Measurements from ENCODE around the gene SLC26A6. TPM values are rescaled to one million over a fixed set of nuclear protein-coding genes. Genes with fewer than 3 reads are reported as not detected.

Gene SLC26A6
- polyA plus RNA-seq, 1 donor (not counting 4 experiments of a cell fraction or from before 2014, with no cell fraction given) = 24.9 TPM

DNA sequence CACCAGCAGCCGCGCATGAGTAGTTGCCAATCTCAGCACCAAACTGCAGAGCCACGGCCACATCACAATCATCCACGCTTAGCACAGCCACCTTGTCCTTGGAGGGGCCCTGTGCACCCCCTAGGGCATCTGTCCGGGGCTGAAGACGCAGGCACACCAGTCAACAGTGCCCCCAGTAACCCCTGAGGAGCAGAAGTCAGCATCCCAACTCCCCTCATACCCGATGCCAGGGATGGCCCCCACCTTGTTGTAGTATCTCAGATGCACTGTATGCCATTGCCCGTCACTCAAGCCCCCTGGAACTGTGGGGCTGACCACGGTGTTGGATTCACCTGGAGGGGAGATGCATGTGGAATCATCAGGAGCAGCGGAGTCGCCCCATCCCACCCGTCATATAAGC is 19.8 kb upstream of the SLC26A6 start:
- Histone ChIP-seq H3K4me1 (ENCODE audit: control insufficient read depth, extremely low read depth, insufficient read depth, low read length) (peaks cover 4% of the 10 kb centered on the region), H3K27ac (ENCODE audit: control insufficient read depth, insufficient read depth, low read length) (no peak overlapping the region), H3K9ac (ENCODE audit: control insufficient read depth, extremely low read depth, insufficient read depth, low read length) (no peak overlapping the region), H3K36me3 (ENCODE audit: control insufficient read depth in 2 of 2, extremely low read depth in 1 of 2, insufficient read depth in 2 of 2, low read length in 2 of 2) (no peaks in the 10 kb centered on the region), H3K4me2 (ENCODE audit: control insufficient read depth, extremely low read depth, insufficient read depth, low read depth, low read length) (no peak overlapping the region), H3K4me3 (ENCODE audit: control insufficient read depth in 2 of 3, extremely low read depth in 1 of 3, insufficient read depth in 2 of 3, low read depth in 1 of 3, low read length in 3 of 3) (no peak overlapping the region), H2AFZ (ENCODE audit: control insufficient read depth, low read length) (no peak overlapping the region), H4K20me1 (ENCODE audit: control insufficient read depth, extremely low read depth, insufficient read depth, low read length) (no peaks in the 10 kb centered on the region), H3K9me3 (ENCODE audit: control insufficient read depth, low read depth, low read length) (no peaks in the 10 kb centered on the region), H3K27me3 (ENCODE audit: control insufficient read depth, extremely low read depth, insufficient read depth, low read length) (peaks cover 5% of the 10 kb centered on the region), H3K79me2 (ENCODE audit: control insufficient read depth, insufficient read depth, low read length) (no peaks in the 10 kb centered on the region), H3K9me1 (ENCODE audit: control insufficient read depth, extremely low read depth, insufficient read depth, low read length) (no peaks in the 10 kb centered on the region)
- no peak for FAIRE-seq
- dilution Hi-C loops (cut with MboI; ENCODE audit: extremely low pct_ligation_motif_present, low sequenced_read_pairs) = no loop called here
- TF ChIP-seq, protein P1, sequence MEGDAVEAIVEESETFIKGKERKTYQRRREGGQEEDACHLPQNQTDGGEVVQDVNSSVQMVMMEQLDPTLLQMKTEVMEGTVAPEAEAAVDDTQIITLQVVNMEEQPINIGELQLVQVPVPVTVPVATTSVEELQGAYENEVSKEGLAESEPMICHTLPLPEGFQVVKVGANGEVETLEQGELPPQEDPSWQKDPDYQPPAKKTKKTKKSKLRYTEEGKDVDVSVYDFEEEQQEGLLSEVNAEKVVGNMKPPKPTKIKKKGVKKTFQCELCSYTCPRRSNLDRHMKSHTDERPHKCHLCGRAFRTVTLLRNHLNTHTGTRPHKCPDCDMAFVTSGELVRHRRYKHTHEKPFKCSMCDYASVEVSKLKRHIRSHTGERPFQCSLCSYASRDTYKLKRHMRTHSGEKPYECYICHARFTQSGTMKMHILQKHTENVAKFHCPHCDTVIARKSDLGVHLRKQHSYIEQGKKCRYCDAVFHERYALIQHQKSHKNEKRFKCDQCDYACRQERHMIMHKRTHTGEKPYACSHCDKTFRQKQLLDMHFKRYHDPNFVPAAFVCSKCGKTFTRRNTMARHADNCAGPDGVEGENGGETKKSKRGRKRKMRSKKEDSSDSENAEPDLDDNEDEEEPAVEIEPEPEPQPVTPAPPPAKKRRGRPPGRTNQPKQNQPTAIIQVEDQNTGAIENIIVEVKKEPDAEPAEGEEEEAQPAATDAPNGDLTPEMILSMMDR (optimal IDR thresholded peaks at IDR 0.05 in 1 of 3, IDR thresholded peaks at IDR 0.05 in 1 of 3, conservative IDR thresholded peaks at IDR 0.05 in 1 of 3; ENCODE audit: extremely low read depth in 1 of 3, insufficient read depth in 2 of 3, low read length in 3 of 3) = no peak
- no peak for TF ChIP-seq EZH2 (IDR thresholded peaks at IDR 0.05; ENCODE audit: low read length)
- no peak for DNase-seq (ENCODE audit: low read depth, low spot score)

DNA sequence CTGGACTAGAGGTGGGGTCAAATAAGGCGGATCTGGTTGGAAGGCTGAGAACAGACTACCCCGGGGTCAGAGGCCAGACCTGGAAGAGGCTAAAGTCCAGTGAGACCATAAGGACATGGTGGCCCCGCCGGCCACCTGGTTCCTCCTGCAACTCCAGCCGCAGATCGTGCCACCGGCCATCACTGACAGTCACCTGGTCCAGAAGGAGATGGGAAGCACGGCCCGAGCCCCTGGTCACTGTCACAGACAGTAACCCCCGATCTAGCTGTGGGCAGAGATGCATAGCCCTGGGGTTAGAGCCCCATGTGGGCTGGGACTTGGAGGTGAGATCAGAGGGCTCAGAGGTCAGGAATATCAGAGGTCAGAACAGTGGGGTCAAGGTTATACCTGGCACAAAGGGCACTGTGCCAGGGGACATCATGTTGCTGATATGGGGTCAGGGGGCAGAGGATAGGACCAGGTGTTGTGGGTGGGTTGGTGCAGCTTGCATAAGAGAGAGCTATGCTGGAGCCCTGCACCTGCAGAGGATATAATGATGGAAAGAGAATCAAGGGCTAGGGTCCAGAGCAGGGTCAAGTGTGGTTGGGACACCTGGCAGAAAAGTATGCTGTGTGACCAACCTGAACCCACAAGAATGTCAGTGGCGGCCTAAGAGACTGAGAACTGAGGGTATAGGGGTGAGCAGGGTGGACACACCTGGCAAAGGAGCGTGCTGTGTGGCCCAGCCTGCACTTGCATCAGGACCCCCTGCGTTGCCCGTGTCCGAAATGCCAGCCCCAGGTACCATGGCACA is 17.9 kb upstream of the SLC26A6 start:
- no peak overlapping the region for H3K4me3 ChIP-seq (ENCODE audit: control insufficient read depth in 2 of 3, extremely low read depth in 1 of 3, insufficient read depth in 2 of 3, low read depth in 1 of 3, low read length in 3 of 3)
- no peak overlapping the region for H2AFZ ChIP-seq (ENCODE audit: control insufficient read depth, low read length)
- no peaks in the 10 kb centered on the region for H3K9me1 ChIP-seq (ENCODE audit: control insufficient read depth, extremely low read depth, insufficient read depth, low read length)
- H4K20me1 ChIP-seq (ENCODE audit: control insufficient read depth, extremely low read depth, insufficient read depth, low read length) = no peaks in the 10 kb centered on the region
- H3K36me3 ChIP-seq (ENCODE audit: control insufficient read depth in 2 of 2, extremely low read depth in 1 of 2, insufficient read depth in 2 of 2, low read length in 2 of 2) = no peaks in the 10 kb centered on the region
- TF ChIP-seq, protein P1 (optimal IDR thresholded peaks at IDR 0.05 in 1 of 3, IDR thresholded peaks at IDR 0.05 in 1 of 3, conservative IDR thresholded peaks at IDR 0.05 in 1 of 3; ENCODE audit: extremely low read depth in 1 of 3, insufficient read depth in 2 of 3, low read length in 3 of 3) = no peak
- TF ChIP-seq EZH2 (IDR thresholded peaks at IDR 0.05; ENCODE audit: low read length) = no peak
- no peaks in the 10 kb centered on the region for H3K9me3 ChIP-seq (ENCODE audit: control insufficient read depth, low read depth, low read length)
- no peak overlapping the region for H3K4me2 ChIP-seq (ENCODE audit: control insufficient read depth, extremely low read depth, insufficient read depth, low read depth, low read length)
- DNase-seq (ENCODE audit: low read depth, low spot score) = no peak
- no peak overlapping the region for H3K9ac ChIP-seq (ENCODE audit: control insufficient read depth, extremely low read depth, insufficient read depth, low read length)
- dilution Hi-C loops (cut with MboI; ENCODE audit: extremely low pct_ligation_motif_present, low sequenced_read_pairs) = no loop called here
- no peak overlapping the region for H3K27ac ChIP-seq (ENCODE audit: control insufficient read depth, insufficient read depth, low read length)
- no peaks in the 10 kb centered on the region for H3K79me2 ChIP-seq (ENCODE audit: control insufficient read depth, insufficient read depth, low read length)
- no peak for FAIRE-seq
- H3K4me1 ChIP-seq (ENCODE audit: control insufficient read depth, extremely low read depth, insufficient read depth, low read length) = peaks cover 4% of the 10 kb centered on the region
- H3K27me3 ChIP-seq (ENCODE audit: control insufficient read depth, extremely low read depth, insufficient read depth, low read length) = peaks cover 5% of the 10 kb centered on the region

Data from keratinocyte (primary cell).